ENCODE data around the gene OR1J1. TPM values are rescaled to one million over a fixed set of nuclear protein-coding genes. Genes with fewer than 3 reads are reported as not detected.

OR1J1 gene
- total RNA-seq, 2 experiments from 2014 or later = not detected

DNA sequence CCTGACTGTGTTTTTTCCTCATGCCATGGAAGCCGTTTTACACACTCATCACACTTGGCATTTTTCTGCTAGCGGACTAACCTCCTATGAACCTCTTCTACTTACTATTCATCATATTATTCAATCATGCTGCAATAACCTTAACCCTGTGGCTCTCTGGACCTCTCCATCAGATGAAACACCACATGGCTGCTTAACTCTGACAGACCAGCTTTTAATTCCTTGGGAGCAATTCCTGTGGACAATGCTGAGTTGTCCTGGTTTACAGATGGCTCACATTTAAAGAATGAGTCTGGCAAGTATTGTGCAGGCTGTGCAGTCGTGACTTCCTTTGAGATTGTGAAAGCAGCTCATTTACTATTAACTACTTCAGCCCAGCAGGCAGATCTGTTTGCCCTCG lies 9.0 kb downstream of the OR1J1 start:
- no peak overlapping the region for H3K27ac Mint-ChIP-seq
- DNase-seq = no peak
- no peak overlapping the region for H3K4me3 Mint-ChIP-seq
- peaks cover 10% of the 10 kb centered on the region for H3K4me1 Mint-ChIP-seq (ENCODE audit: low read depth)
- no peaks in the 10 kb centered on the region for H3K9me3 Mint-ChIP-seq
- CTCF ChIA-PET = no interaction called here
- no peaks in the 10 kb centered on the region for H3K36me3 Mint-ChIP-seq (ENCODE audit: low read depth)
- peaks cover under 1% of the 10 kb centered on the region for H3K27me3 Mint-ChIP-seq (ENCODE audit: low read depth)
- intact Hi-C loops (cut with micrococcal nuclease) = loop anchor here (5.0 kb wide), 1 partner anchor 341 kb away; no protein-coding TSS in a partner anchor

GRCh38 chr9:122466456-122466855 lies 11.3 kb downstream of the OR1J1 start:
- Mint-ChIP-seq H3K36me3 (ENCODE audit: low read depth) (no peaks in the 10 kb centered on the region), H3K27ac (no peak overlapping the region), H3K4me3 (no peak overlapping the region), H3K4me1 (ENCODE audit: low read depth) (peaks cover 11% of the 10 kb centered on the region), H3K27me3 (ENCODE audit: low read depth) (peaks cover 10% of the 10 kb centered on the region), H3K9me3 (no peaks in the 10 kb centered on the region)
- intact Hi-C loops (cut with micrococcal nuclease) = loop anchor here (5.0 kb wide), 1 partner anchor 339 kb away; no protein-coding TSS in a partner anchor
- CTCF ChIA-PET = no interaction called here
- DNase-seq = no peak

DNA sequence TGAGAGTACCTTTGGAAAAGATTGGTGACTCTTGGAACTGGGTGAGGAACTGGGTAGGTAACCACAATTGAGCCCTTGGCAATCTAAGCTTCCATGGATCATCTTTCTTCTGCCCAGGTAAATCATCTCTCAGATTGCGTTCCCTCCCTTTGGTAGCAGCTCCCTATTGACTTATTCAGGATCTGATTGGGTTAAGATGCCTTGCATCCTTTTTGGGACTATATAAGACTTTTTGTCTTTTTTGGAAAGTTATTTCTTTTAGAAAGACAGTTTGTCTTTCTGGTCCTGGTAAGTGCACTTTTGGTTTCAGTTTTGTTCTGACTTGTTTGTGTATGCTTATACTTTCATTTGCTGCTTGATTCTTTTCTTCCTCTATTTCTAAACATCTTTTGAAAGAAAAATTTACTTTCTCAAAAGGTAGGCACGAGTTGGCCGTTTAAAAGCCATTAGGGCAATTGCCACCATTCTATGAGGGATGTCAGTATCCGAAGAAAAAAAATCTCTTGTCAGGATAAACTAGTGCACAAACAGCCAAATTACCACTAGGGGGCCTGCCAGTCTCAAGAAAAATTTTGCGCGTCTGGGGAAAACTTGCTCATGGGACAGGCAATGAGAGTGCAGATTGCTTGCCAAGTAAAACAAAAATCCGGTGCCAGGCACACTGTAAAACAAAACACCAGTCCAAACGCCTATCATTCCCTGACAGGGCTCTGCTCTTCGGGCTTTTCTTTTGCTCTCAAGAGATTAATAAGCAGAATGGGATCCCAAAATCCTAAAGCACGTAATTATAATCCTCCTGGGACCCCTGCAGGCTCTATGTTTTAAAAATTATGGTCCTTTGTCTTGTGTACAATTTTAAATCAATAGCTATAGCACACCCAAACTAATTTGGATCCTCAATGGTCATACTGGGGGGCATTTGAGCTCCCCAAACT lies 12.8 kb downstream of the OR1J1 start:
- Mint-ChIP-seq H3K27me3 (ENCODE audit: low read depth) (peaks cover 17% of the 10 kb centered on the region), H3K36me3 (ENCODE audit: low read depth) (no peaks in the 10 kb centered on the region), H3K9me3 (no peaks in the 10 kb centered on the region), H3K4me3 (peak overlapping the region; percentile 72), H3K4me1 (ENCODE audit: low read depth) (peaks cover 11% of the 10 kb centered on the region), H3K27ac (peak overlapping the region; percentile 68)
- DNase-seq = peak; percentile 83
- intact Hi-C loops (cut with micrococcal nuclease) = loop anchor here (1.0 to 5.0 kb wide), 5 partner anchors 338 to 885 kb away; no protein-coding TSS in a partner anchor
- CTCF ChIA-PET = interaction anchor here (0.6 to 4.3 kb wide), 11 partner anchors 11 to 627 kb away, joined by 3 to 57 read pairs (median 4); no protein-coding TSS in a partner anchor

DNA sequence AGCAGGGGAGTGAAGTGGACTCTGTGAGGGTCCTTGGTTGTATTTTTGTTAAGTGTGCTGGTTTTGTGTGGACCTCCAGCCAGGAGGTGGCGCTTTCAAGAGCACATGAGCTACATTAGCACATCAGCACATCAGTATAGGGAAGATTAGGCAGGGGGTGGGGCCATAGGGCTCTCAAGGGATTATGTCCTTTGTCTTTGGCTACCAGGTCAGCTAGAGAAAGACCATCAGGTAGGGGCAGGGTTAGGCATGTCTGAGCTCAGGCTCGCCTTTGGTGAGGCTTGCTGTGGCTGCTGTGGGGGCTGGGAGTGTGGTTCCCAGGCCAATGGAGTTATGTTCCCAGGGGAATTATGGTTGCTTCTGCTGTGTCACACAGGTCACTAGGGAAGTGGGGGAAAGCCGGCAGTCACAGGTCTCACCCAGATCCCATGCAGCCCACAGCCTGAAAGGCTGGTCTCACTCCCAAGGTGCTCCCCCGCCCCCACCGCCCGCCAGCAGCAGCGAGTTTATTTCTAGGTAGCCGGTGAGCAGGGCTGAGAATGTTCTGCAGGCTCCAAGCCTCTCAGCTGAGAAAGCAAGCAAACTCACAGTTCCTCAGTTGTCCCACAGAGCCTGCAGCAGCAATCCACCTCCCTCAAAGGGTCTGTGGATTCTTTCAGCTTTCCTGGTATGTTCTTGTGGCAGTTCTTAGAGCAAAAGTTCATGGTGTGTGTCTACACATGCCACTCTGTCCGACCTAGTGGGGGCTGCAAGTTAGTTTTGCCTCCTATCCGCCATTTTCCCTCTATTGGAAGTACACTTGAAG lies 13.7 kb downstream of the OR1J1 start:
- no peaks in the 10 kb centered on the region for H3K36me3 Mint-ChIP-seq (ENCODE audit: low read depth)
- H3K27ac Mint-ChIP-seq = peak overlapping the region; percentile 68
- peak; percentile 32 for DNase-seq
- H3K27me3 Mint-ChIP-seq (ENCODE audit: low read depth) = peaks cover 20% of the 10 kb centered on the region
- intact Hi-C loops (cut with micrococcal nuclease) = no loop called here
- H3K4me1 Mint-ChIP-seq (ENCODE audit: low read depth) = peaks cover 11% of the 10 kb centered on the region
- no peaks in the 10 kb centered on the region for H3K9me3 Mint-ChIP-seq
- H3K4me3 Mint-ChIP-seq = peak overlapping the region; percentile 72
- CTCF ChIA-PET = interaction anchor here (0.6 to 4.3 kb wide), 7 partner anchors 33 to 351 kb away, joined by 3 to 57 read pairs (median 4); no protein-coding TSS in a partner anchor

DNA sequence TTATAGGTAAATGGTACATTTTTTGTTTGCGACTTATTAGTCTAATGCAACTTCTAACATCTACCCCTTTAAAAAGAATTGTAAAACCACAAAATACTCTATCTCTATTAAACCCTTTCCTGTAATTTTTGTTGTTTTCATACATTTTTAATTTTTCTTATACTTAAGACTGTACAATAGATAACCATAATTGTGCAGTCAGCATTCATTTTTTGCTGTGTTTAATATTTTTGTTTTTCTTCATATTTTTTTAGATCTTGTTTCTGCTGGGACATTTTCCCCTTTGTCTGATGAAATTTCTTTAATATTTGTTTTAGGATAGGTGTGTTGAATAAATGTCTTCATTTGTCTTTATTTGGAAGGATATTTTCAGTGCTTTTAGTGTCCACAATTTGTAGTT lies 19.9 kb downstream of the OR1J1 start:
- intact Hi-C loops (cut with micrococcal nuclease) = no loop called here
- no peaks in the 10 kb centered on the region for H3K9me3 Mint-ChIP-seq
- H3K27ac Mint-ChIP-seq = no peak overlapping the region
- no peaks in the 10 kb centered on the region for H3K4me1 Mint-ChIP-seq (ENCODE audit: low read depth)
- peaks cover 27% of the 10 kb centered on the region for H3K27me3 Mint-ChIP-seq (ENCODE audit: low read depth)
- no peak for DNase-seq
- H3K4me3 Mint-ChIP-seq = no peak overlapping the region
- H3K36me3 Mint-ChIP-seq (ENCODE audit: low read depth) = no peaks in the 10 kb centered on the region
- CTCF ChIA-PET = no interaction called here

DNA sequence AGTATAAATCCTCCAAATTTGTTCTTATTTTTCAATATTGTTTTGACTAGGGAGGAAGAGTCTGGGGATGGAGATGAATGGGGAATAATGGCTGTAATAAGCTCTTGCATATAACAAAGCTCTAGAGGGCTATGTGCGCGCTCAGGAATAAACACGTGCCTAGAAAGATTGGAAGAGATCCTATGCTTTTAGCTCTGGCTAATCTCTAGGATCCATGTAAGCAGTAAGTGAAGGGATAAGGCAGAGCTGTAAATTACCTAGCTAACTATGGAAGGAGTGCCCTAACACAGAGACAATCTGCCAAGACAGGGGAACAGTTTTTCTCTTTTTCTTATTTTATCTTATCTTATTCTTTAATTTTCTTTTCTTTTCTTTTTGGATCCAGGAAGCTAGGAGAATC lies 21.6 kb downstream of the OR1J1 start:
- no peaks in the 10 kb centered on the region for H3K9me3 Mint-ChIP-seq
- no peaks in the 10 kb centered on the region for H3K36me3 Mint-ChIP-seq (ENCODE audit: low read depth)
- DNase-seq = no peak
- H3K27ac Mint-ChIP-seq = no peak overlapping the region
- H3K4me3 Mint-ChIP-seq = no peak overlapping the region
- intact Hi-C loops (cut with micrococcal nuclease) = no loop called here
- H3K27me3 Mint-ChIP-seq (ENCODE audit: low read depth) = peaks cover 22% of the 10 kb centered on the region
- CTCF ChIA-PET = interaction anchor here (1.0 kb wide), 1 partner anchor 357 kb away, joined by 3 read pairs; no protein-coding TSS in a partner anchor
- no peaks in the 10 kb centered on the region for H3K4me1 Mint-ChIP-seq (ENCODE audit: low read depth)

DNA sequence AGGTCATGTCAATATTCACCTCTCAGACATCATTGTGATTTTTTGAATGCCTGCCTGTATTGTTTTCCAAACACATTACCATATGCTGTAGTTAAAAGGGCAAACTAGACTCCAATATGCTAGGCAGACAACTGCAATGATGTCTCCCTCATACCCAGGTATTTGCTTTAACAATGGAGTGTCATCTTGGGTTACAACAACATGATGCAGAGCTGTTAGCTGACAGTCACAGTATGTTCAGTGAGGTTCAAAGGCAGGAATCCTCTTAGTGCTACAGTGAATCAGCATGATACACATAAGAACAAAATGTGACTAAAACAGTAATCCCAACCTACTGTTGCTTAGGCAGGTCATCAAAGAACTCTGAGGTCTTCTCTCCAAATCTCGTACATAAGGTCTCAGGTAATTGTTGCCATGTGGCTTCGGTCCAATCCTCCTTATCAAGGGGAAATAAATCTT lies 24.0 kb downstream of the OR1J1 start:
- Mint-ChIP-seq H3K36me3 (ENCODE audit: low read depth) (no peaks in the 10 kb centered on the region), H3K27ac (no peak overlapping the region), H3K4me3 (no peak overlapping the region), H3K9me3 (no peaks in the 10 kb centered on the region), H3K27me3 (ENCODE audit: low read depth) (peaks cover 11% of the 10 kb centered on the region), H3K4me1 (ENCODE audit: low read depth) (no peaks in the 10 kb centered on the region)
- intact Hi-C loops (cut with micrococcal nuclease) = loop anchor here (1.0 to 5.0 kb wide), 4 partner anchors 74 to 356 kb away; no protein-coding TSS in a partner anchor
- CTCF ChIA-PET = interaction anchor here (0.6 to 0.9 kb wide), 2 partner anchors 12 to 64 kb away, joined by 3 read pairs; no protein-coding TSS in a partner anchor
- no peak for DNase-seq

GRCh38 chr9:122446819-122447484 lies 30.8 kb downstream of the OR1J1 start:
- Mint-ChIP-seq H3K9me3 (no peaks in the 10 kb centered on the region), H3K36me3 (ENCODE audit: low read depth) (no peaks in the 10 kb centered on the region), H3K4me3 (no peak overlapping the region), H3K4me1 (ENCODE audit: low read depth) (no peaks in the 10 kb centered on the region), H3K27ac (no peak overlapping the region), H3K27me3 (ENCODE audit: low read depth) (peaks cover 10% of the 10 kb centered on the region)
- intact Hi-C loops (cut with micrococcal nuclease) = no loop called here
- CTCF ChIA-PET = no interaction called here
- no peak for DNase-seq

DNA sequence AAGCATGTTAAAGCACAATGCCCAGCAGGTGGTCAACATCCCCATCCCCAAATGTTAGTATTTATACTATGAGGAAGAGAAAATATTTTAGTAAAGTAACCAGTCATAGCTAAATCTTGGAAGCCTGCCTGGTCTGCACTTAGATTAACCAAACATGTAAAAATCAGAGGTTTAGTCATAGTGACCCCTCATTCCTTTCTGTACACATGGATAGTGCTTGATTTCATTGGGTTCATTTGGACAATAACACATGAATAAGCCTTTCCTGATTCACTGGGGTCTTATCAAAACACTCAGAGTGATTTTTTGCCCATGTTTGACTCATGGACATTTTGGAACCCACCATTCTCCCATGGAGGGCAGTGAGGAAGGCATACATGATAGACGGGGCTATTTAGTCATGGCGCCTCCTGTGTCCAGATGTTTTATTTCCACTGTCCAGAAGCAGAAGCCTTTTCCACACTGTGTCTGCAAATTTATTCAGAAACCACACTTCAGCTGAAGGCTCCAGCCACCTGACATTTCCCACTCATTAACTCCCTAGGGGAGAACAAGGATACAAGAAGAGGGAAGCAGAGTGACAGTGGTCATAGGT lies 32.5 kb downstream of the OR1J1 start:
- CTCF ChIA-PET = interaction anchor here (0.7 kb wide), 1 partner anchor 21 kb away, joined by 3 read pairs; no protein-coding TSS in a partner anchor
- Mint-ChIP-seq H3K4me1 (ENCODE audit: low read depth) (no peaks in the 10 kb centered on the region), H3K27me3 (ENCODE audit: low read depth) (peaks cover 12% of the 10 kb centered on the region), H3K27ac (no peak overlapping the region), H3K36me3 (ENCODE audit: low read depth) (no peaks in the 10 kb centered on the region), H3K4me3 (no peak overlapping the region), H3K9me3 (no peaks in the 10 kb centered on the region)
- no peak for DNase-seq
- intact Hi-C loops (cut with micrococcal nuclease) = no loop called here

GRCh38 chr9:122444041-122444733 lies 33.5 kb downstream of the OR1J1 start:
- Mint-ChIP-seq H3K36me3 (ENCODE audit: low read depth) (no peaks in the 10 kb centered on the region), H3K9me3 (no peaks in the 10 kb centered on the region), H3K27me3 (ENCODE audit: low read depth) (peaks cover 12% of the 10 kb centered on the region), H3K27ac (no peak overlapping the region), H3K4me3 (no peak overlapping the region), H3K4me1 (ENCODE audit: low read depth) (no peaks in the 10 kb centered on the region)
- CTCF ChIA-PET = no interaction called here
- DNase-seq = no peak
- intact Hi-C loops (cut with micrococcal nuclease) = no loop called here

GRCh38 chr9:122442568-122442967 lies 35.2 kb downstream of the OR1J1 start:
- Mint-ChIP-seq H3K36me3 (ENCODE audit: low read depth) (no peaks in the 10 kb centered on the region), H3K4me3 (no peak overlapping the region), H3K27me3 (ENCODE audit: low read depth) (peaks cover 14% of the 10 kb centered on the region), H3K9me3 (no peaks in the 10 kb centered on the region), H3K4me1 (ENCODE audit: low read depth) (no peaks in the 10 kb centered on the region), H3K27ac (no peak overlapping the region)
- DNase-seq = no peak
- CTCF ChIA-PET = no interaction called here
- intact Hi-C loops (cut with micrococcal nuclease) = no loop called here

All from activated naive CD4-positive, alpha-beta T cell treated with anti-CD3 and anti-CD28 coated beads for 36 hours (primary cell).